DOHH2 (cell line): ENCODE results near the gene EEF2.

Experiments
- H3F3A ChIP-seq: fragments of 200-600 bp; sonication (generic), shearing (Covaris generic); 2 replicates; pipeline ENCODE4 v1.6.0; 2016; ENCODE audit warnings: antibody characterized with exemption, mild to moderate bottlenecking; ENCODE audit not compliant: control insufficient read depth, insufficient read depth
- H3K27ac ChIP-seq: fragments of 200-600 bp; sonication (generic); 2 replicates; pipeline ENCODE4 v1.5.1; 2014; ENCODE audit warnings: low read depth, mild to moderate bottlenecking, low read length, moderate library complexity
- H3K27me3 ChIP-seq: fragments of 200-600 bp; sonication (generic); 2 replicates; pipeline ENCODE4 v1.6.1; 2014; ENCODE audit warnings: mild to moderate bottlenecking, low read length, mixed read lengths; ENCODE audit not compliant: control insufficient read depth
- H3K36me3 ChIP-seq: fragments of 200-600 bp; sonication (generic); 2 replicates; pipeline ENCODE4 v1.6.1; 2014; ENCODE audit warnings: mild to moderate bottlenecking, low read length, moderate library complexity, mixed read lengths; ENCODE audit not compliant: control insufficient read depth
- H3K4me1 ChIP-seq: fragments of 200-600 bp; sonication (generic); 2 replicates; pipeline ENCODE4 v1.6.1; 2014; ENCODE audit warnings: mild to moderate bottlenecking, low read length, mixed read lengths; ENCODE audit not compliant: control insufficient read depth
- H3K4me2 ChIP-seq: fragments of 200-600 bp; sonication (generic); 2 replicates; pipeline ENCODE4 v1.6.0; 2014; ENCODE audit warnings: mild to moderate bottlenecking, low read length, moderate library complexity
- H3K4me3 ChIP-seq: fragments of 200-600 bp; sonication (generic); 2 replicates; pipeline ENCODE4 v1.5.1; 2014; ENCODE audit warnings: mild to moderate bottlenecking, low read length, mixed read lengths
- H3K79me2 ChIP-seq: fragments of 200-600 bp; sonication (generic); 2 replicates; pipeline ENCODE4 v1.6.1; 2014; ENCODE audit warnings: mild to moderate bottlenecking, low read length, mixed read lengths; ENCODE audit not compliant: control insufficient read depth
- H3K9me2 ChIP-seq: fragments of 200-600 bp; sonication (generic); replicated peaks from 2 replicates; pipeline ENCODE4 v1.6.1; 2014; ENCODE audit warnings: mild to moderate bottlenecking, low read length, mixed read lengths; ENCODE audit not compliant: control insufficient read depth
- H3K9me3 ChIP-seq: fragments of 200-600 bp; sonication (generic); 2 replicates; pipeline ENCODE4 v1.6.1; 2014; ENCODE audit warnings: antibody characterized with exemption, low read length, mixed read lengths; ENCODE audit not compliant: control insufficient read depth, insufficient read depth
- H4K20me1 ChIP-seq: fragments of 200-600 bp; sonication (generic); 2 replicates; pipeline ENCODE4 v1.6.0; 2014; ENCODE audit warnings: low read depth, mild to moderate bottlenecking, antibody characterized with exemption, low read length, moderate library complexity; ENCODE audit not compliant: control insufficient read depth, insufficient read depth
- EZH2phosphoT487 ChIP-seq: fragments of 200-600 bp; sonication (generic); IDR thresholded peaks from 2 replicates; pipeline ENCODE4 v1.6.1; 2017; ENCODE audit warnings: borderline replicate concordance, mild to moderate bottlenecking, antibody characterized with exemption, low read length, moderate library complexity, mixed read lengths
- TF ChIP-seq, protein P1 (sequence below): fragments of 200-600 bp; sonication (generic); IDR thresholded peaks from one replicate; pipeline ENCODE4 v1.5.1; 2014; ENCODE audit warnings: antibody characterized with exemption, mild to moderate bottlenecking, low read depth, low read length; ENCODE audit not compliant: poor library complexity, severe bottlenecking

EEF2 gene

DNA sequence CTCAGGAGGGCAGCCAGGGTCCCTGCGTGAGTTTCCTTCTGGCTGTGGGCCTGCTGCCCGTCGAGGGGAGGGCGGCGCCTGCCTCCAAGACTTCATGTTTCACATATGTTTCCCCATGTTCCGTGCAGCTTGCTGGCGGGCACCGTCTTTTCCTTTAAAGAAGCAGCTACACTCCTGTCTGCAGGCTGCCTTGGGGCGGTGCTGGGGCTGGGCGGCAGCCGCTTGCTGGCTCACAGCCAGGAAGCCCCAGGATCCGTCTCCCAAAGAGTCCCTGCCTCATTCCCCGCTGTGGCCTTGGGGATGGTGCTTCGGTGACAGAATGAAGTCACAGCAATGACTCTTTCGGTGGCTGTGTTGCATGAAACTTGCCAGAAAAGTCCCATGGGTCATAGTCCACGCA lies 47.2 kb upstream of the EEF2 start:
- no peak overlapping the region for H3K27ac ChIP-seq
- no peaks in the 10 kb centered on the region; the same call in 1 of the 2 replicates for H3F3A ChIP-seq
- H3K4me3 ChIP-seq = no peak overlapping the region
- peaks cover 32% of the 10 kb centered on the region for H3K36me3 ChIP-seq
- H3K4me1 ChIP-seq = no peaks in the 10 kb centered on the region
- no peaks in the 10 kb centered on the region for H3K27me3 ChIP-seq
- H4K20me1 ChIP-seq = no peaks in the 10 kb centered on the region
- H3K79me2 ChIP-seq = no peaks in the 10 kb centered on the region
- H3K9me2 ChIP-seq = no peaks in the 10 kb centered on the region
- H3K9me3 ChIP-seq = peaks cover 9% of the 10 kb centered on the region; the same call in 1 of the 2 replicates
- H3K4me2 ChIP-seq = no peak overlapping the region
- TF ChIP-seq, protein P1, sequence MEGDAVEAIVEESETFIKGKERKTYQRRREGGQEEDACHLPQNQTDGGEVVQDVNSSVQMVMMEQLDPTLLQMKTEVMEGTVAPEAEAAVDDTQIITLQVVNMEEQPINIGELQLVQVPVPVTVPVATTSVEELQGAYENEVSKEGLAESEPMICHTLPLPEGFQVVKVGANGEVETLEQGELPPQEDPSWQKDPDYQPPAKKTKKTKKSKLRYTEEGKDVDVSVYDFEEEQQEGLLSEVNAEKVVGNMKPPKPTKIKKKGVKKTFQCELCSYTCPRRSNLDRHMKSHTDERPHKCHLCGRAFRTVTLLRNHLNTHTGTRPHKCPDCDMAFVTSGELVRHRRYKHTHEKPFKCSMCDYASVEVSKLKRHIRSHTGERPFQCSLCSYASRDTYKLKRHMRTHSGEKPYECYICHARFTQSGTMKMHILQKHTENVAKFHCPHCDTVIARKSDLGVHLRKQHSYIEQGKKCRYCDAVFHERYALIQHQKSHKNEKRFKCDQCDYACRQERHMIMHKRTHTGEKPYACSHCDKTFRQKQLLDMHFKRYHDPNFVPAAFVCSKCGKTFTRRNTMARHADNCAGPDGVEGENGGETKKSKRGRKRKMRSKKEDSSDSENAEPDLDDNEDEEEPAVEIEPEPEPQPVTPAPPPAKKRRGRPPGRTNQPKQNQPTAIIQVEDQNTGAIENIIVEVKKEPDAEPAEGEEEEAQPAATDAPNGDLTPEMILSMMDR = no peak
- no peak for TF ChIP-seq EZH2phosphoT487

DNA sequence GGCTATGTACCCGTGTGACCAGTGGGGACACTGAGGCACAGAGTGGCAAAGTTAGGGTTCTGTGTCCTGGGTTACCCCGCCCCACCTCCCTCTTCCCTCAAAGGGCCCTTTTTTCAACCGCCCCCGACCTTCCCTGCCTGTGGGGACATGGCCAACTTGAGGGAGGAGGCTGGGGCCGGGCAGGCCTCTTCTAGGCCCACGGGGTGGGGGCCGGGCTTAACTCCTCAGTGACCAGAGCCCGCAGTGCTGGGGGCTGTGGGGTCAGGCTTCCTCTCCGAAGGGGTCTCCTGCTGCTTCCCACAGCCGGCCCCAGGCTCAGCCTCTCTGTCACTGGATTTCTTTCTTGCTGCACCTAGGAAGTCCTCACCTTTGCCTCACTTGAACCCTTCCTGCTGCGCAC lies 46.2 kb upstream of the EEF2 start:
- no peak overlapping the region for H3K27ac ChIP-seq
- no peaks in the 10 kb centered on the region for H4K20me1 ChIP-seq
- no peaks in the 10 kb centered on the region for H3K4me1 ChIP-seq
- H3K9me2 ChIP-seq = no peaks in the 10 kb centered on the region
- H3K27me3 ChIP-seq = no peaks in the 10 kb centered on the region
- H3K9me3 ChIP-seq = peaks cover 5% of the 10 kb centered on the region; the same call in 1 of the 2 replicates
- H3K4me3 ChIP-seq = no peak overlapping the region
- TF ChIP-seq, protein P1 = no peak
- TF ChIP-seq EZH2phosphoT487 = no peak
- H3K36me3 ChIP-seq = peaks cover 26% of the 10 kb centered on the region
- H3K4me2 ChIP-seq = no peak overlapping the region
- H3K79me2 ChIP-seq = no peaks in the 10 kb centered on the region
- H3F3A ChIP-seq = no peaks in the 10 kb centered on the region; the same call in 1 of the 2 replicates

DNA sequence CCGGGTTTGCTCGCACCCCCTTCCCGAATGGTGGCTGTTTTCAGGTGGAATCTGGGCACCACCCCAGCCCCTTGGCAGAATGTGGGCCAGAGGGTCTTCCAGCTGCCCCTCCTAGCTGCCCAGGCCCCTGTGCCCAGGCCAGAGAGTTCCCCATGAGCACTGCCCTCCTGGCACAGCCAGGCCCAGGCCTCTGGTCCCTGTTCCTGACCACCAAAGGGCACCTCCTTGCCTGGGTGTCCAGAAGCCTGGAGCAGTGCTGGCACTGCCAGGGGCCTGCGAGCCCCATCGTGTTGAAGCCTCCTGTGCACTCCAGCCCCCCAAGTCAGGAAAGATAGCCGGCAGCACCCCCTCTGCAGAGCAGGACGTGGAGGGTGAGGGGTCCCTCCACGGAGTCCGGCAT lies 45.7 kb upstream of the EEF2 start:
- no peak for TF ChIP-seq EZH2phosphoT487
- TF ChIP-seq, protein P1 = no peak

More for the DNA sequence above, 45.7 kb upstream of the EEF2 start:
- no peaks in the 10 kb centered on the region for H3K27me3 ChIP-seq
- H4K20me1 ChIP-seq = no peaks in the 10 kb centered on the region
- H3K79me2 ChIP-seq = no peaks in the 10 kb centered on the region
- peaks cover 21% of the 10 kb centered on the region for H3K36me3 ChIP-seq
- no peak overlapping the region for H3K4me2 ChIP-seq
- H3K4me3 ChIP-seq = no peak overlapping the region
- H3K9me2 ChIP-seq = no peaks in the 10 kb centered on the region
- H3K27ac ChIP-seq = no peak overlapping the region
- no peaks in the 10 kb centered on the region for H3K4me1 ChIP-seq
- H3F3A ChIP-seq = no peaks in the 10 kb centered on the region; the same call in 1 of the 2 replicates
- H3K9me3 ChIP-seq = peaks cover 4% of the 10 kb centered on the region; the same call in 1 of the 2 replicates
